NCI-H2227 (cell line): ENCODE measurements around the gene SHC3.

ENCODE experiments used
- DNase-seq: peaks from one replicate; lab custom pipeline; 2025; ENCODE audit not compliant: unreplicated experiment; lab: John Stamatoyannopoulos, UW

SHC3 gene

DNA sequence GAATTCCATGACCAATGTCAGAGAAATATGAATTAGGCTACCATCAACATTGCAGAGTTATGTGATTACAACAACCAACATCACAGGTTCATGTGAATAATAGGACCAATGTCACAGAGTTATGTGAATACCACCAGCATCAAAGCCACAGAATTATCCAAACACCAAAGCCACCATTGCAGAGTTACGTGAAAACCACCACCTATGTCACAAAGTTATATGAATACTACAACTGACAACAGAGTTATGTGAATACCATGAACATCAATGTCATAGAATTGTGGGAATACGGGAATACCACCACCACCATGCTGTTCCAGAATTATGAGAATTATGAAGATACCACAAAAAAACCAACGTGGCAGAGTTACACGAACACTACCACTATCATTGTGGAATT lies 64.8 kb downstream of the SHC3 start:
- no peak for DNase-seq

DNA sequence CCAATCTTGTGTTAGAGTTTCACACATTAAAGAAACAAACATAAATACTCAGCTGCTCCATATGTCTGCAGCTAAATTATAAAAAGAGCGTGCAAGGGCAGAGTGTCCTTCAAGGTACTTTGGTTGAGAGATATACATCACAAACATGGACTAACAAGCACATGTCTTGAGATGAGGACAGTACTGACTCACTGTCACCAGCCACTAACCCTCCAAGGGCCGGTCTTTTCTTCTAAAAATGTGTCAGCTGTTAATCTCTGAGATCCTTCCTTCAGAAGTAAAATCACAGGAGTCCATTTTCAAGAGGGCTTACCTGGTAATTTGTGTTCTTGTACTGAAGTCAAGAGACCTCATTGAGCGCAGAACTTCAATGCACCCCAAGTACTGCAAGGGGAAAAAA lies 66.4 kb downstream of the SHC3 start:
- DNase-seq: no peak

DNA sequence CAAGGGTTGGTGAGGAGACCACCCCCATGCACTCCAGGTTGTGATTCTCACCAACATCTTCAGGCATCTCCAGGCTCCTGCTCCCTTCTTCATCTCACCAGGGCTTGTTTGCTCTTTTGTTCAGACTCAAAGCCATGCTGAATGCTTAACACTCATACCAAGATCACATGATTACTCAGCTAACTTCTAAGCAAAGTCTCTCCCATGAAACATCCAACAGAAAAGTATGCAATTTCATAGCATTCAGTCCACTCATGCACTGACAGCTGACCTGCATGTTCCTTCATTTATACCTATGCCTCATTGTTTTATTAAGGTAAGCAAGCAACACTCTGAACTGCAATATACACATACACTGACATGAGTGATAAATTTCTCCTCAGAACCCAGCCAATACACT lies 69.0 kb downstream of the SHC3 start:
- DNase-seq: no peak

DNA sequence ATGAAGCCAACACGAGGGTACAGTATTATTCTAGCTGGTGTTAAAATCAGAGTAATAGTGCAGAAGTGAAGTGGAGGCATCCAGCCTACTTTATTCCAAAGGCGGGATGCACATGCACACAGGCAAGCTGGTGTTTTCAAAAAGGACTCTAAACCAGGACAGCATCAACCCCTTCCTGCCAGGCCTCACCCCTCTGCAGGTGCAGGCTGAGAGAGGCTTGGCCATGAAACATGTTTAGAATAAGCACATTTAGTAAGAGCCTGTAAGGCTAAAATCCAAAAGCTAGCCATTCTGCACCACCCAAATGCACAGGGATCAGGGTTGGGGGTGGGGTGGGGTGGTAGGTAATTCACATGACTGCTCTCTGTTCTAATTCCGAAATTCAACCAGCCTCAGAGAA lies 71.2 kb downstream of the SHC3 start:
- no peak for DNase-seq

DNA sequence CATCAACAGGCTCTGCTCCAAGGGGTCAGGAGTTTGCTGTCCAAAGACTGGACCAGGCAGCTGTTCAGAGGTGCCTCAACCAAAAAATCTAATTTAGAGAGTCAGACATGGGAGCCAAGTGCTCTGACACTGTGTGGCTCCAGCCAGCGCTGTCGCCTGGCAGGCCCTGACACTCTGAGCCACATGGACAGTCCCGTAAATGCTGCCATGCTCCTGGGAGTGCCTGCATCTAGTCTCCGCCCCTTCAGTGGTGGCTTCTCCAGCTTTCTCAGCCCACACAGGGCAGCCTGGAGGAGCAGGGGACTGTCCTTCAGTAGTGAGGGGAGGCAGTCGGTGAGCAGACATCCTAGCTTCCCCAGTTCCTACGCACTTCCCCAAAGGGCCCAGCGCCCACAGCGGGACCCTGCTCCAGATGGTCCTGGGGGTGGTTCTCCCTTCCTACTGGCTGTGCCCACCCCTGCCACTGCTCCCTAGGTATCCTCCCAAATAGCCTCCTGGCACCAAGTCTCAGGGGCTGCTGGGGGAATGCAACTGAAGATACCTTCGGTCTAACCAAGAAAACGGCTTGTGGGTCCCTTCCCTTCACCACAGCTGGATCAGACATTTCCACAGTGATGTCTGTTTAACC lies 72.3 kb downstream of the SHC3 start:
- DNase-seq: no peak

DNA sequence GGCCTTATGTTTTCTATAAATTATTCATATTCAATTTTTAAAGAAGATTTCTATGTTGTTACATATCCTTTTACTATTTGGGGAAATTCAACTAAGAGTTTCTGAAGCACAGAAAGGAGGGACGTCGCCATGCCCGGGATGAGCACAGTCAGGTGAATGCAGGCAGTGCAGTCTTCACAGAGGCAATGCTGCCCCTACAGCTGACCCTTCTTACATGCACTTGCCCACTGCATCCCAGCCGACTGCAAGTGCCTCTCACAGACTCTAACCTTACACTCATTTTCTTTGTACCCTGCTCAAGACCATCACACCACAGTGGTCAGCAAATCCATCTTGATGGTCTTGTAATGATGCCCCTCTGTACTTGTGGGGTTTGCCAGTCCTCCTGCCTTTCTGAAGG lies 73.8 kb downstream of the SHC3 start:
- DNase-seq: no peak

DNA sequence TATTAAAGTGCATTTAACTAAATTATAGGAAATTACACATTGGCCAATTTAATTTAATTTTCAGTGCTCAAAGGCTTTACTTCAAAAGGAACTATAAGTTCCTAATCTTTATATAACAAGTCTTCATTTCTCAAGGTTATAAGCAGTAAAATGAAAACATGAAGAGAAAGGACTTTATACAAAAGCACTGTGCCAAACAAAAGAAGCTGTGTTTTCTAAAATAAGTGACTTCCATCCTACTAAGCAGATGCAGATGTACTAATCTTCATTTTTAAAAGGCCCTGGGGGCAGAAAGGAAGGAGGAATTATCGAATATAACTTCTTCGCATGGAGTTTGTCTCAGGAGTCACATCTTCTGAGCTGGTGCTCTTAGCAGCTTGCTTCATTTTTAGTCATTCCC lies 81.4 kb downstream of the SHC3 start:
- no peak for DNase-seq

DNA sequence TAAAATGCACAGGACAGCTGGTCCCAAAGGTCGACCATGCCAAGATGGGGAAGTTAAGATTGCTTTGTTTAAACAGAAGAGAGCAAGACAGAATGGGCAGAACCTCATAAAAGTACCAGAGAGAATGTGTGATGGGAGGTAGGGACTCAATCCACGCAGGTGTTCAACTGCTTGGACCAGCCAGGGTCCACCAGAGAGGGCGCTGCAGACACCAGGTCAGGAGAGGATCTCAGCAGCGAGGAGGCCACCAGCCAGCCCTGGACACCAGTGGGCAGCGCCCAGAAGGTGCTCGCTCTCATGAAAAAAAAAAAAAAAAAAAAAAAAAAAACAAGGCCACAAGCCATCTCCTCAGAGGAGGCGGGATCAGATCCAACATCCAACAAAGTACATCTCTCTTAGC lies 81.8 kb downstream of the SHC3 start:
- DNase-seq: no peak

DNA sequence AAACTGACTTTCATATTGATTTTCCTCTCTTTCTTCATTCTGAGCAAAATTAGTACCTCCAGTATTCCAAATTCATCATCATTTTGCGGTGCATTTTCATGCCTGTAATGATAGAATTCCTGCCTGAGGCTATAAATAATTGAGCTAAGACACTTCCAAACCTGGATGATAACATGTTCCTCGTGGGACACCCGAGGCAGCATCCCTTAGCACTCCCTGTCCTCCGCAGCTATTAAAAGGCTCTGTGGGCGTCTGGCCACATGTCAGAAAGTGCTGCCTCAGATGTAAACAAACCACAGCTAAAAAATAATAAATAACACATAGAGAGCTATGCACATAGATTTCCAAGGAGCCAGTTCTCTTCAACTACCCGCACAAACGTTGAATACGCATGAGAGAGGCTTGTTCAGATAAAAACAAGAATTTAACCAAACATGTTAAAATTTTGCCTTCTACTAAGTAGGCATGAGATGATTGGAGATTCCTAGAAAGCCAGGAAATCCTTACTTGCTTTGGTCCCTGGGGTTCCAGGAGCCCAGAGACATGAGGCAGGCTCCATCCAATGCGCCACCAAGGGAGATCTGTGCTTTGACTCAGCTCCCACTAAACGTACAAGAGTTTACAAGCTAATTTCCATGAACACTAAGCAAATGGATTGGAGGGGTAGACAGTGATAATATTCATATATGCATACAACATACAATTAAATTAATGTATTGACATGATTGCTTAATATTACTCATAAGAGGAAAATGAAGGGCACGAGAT lies 82.7 kb downstream of the SHC3 start:
- no peak for DNase-seq

DNA sequence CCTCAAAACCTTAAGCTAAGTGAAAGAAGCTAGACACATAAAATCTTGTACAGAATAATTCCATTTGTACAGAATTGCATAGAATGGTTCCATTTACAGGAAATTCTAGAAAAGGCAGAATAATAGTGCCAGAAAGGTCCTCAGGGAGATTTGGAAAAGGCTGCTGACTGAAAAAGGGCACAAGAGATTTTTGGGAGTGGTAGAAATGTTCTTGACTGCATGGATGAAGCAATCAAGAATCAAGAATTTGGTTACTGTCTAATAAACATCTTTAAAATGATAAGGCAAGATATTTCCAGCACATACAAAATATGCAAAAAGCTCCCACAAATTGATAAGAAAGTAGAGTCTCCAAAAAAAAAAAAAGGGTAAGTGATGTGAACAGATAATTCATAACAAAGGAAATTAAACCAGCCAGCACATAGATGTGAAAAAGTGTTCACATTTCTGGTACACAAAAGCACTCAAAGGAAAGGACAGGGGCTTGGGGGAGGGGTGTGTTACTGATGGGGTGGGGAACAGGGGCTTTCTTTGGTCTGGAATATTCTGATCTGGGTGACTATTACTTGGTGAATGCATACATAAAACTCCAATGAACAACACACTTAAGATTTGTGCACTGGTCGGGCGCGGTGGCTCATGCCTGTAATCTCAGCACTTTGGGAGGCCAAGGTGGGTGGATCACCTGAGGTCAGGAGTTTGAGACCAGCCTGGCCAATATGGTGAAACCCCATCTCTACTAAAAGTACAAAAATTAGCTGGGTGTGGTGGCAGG lies 85.2 kb downstream of the SHC3 start:
- DNase-seq: no peak

DNA sequence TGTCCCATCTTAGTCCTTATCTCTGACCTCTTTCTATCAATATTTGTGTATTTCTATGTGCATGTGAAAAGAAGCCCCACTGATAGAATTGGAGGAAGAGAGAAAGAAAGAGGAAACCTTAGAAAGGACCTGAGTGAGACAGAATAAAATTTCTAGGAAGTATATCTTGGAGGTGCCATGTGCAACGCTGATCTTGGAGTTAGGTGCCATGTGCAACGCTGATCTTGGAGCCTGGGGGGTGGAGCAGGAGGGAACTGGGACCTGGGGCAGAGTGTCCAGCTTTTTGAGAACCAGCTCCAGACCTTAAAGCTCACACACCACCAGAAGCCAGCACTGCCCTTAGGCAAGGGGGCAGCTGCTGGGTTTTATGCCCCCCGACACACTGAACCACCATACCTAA lies 89.4 kb downstream of the SHC3 start:
- no peak for DNase-seq

DNA sequence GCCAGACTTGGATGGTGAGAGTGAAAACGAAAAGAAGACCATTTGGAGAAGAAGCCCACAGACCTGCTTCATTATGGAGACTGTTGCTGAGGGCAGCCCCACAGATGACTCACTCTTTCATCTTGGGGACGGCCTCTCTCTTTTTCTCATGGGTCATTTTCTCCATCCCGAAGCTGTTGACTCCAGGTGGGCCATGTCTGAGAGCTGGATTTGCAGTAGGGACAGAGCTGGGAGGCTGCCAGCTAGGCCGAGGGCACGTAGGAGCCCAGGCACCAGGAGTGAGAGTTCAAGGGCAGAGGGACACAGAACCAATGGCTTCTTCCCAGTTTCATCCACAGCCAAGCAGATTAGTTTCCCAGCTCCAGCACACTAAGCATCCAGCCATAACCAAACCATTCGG lies 95.0 kb downstream of the SHC3 start:
- DNase-seq: no peak

DNA sequence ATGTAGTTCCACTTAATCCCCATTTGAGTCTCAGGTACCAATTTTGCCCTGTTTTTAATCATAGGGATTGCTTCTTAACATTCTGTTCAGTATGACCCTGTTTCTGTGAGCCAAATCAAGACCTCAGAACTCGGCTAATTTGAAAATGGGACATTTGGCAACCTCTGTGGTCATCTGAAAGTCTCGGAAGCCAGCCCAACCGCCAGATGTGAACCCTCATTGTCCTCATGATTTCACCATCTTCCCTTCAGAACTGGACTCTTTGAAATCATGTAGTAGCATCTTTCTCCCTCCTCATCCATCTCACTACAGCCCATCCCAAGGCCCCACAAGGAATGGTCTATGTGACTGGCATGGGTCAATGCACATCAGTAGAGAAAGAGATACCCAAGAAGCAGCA lies 98.4 kb downstream of the SHC3 start:
- no peak for DNase-seq

DNA sequence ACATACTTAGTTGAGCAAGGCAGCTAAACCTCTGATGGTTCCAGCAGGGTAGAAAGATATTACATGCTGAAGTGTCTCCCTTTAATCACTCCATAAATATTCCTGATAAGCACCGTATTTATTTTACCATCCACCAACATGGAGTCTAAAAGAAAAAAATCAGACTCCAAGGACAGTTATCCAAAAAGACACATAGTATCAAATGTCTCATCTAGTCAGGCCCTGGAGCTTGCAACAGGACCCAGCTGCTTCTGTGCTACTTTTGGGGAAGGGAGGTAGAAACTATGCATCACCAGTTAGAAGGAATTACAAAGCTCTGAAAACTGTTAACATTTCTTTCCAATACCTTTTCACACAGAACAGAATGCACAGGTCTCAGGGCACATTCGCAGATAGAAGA lies 99.2 kb downstream of the SHC3 start:
- DNase-seq: no peak

DNA sequence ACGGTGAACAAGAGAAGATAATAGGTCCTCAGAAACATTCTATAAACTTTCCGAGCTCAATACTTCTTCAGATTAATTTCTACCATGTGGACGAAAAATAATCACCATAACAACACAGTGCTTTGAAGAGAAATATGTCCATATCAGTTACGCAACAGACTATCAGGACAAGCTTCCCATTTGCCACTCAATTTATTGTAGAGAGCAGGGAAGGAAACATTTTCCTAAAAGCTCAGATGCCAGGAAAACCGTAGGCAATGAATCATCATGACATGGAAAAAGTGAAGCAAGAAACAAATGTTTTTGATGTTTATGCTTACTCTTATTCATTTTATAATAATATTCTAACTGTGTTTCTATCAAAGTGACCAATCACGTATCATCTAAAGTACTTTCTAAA lies 99.8 kb downstream of the SHC3 start:
- no peak for DNase-seq

DNA sequence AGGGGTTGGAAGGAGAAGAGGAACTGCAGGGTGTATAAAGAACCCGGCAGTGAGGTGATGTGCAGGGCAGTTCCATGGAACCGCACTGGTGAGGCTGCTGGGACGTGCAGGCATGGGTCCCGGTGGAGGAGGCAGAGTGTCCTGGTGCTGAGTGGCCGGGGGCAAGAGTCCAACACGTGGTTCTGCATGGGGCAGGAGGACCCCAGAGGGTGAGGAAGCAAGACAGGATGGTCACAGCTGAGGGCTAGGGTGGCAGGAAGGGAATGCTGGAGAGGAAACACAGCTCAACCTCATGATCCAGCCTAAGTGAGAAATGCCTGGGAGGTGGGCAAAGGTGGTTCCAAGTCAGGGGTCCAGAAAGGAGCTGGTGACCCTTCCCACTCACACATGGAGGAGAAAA lies 100.2 kb downstream of the SHC3 start:
- DNase-seq: no peak

DNA sequence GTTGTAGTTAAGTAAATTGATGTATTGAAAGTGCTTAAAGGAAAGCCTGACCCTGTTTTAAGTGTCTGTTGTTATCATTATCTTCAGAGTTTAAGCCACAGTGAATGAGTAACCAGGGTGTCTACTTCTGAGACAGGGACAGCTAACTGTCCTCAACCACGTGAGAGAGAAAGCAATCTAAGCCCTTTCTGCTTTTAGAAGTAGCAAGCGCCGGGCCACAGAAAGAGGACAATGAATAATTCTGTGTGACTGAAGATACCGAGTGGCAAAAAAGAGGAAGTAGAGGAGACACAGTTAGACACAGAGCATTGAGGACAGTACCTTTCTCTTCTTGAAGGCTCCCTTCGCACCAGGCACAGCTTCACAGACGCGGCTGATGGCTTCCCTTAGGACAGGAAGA lies 101.1 kb downstream of the SHC3 start:
- DNase-seq: no peak

DNA sequence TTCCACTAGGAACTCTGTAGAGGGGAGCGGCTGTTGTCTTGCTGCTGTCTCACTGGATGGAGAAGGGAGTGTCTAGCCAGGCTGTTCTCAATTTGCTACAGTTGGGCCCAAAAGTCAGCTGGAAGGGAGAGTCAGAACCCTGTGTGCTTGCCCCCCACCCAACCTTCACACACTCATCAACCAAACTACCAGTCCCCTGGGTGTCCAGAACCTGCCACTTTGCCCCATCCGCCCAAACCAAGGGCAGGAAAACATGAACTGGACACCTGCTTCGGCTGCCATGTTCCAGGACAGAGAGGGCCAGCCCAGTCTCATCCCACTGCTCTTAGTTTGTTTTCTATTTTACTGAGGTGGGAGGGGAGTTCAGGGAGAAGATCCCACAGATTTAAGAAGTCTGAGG lies 105.2 kb downstream of the SHC3 start:
- no peak for DNase-seq

DNA sequence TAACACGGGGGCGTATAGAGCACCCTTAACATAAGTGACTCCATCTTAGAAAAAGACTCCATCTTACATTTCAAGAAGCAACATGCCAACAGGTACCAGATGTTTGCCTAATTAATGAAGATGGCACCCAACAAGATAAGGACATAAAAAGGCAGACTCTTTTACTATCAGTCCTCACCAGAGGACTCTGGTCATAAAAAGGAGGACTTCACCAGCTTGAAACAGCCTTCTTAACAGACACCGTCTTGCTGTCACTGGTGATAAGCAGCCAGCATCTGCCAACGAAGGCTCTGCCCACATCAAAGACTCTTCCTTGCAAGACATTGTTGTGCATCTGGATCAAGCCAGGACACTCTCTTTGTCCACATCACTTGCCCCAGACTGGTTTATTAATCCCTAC lies 107.0 kb downstream of the SHC3 start:
- no peak for DNase-seq

DNA sequence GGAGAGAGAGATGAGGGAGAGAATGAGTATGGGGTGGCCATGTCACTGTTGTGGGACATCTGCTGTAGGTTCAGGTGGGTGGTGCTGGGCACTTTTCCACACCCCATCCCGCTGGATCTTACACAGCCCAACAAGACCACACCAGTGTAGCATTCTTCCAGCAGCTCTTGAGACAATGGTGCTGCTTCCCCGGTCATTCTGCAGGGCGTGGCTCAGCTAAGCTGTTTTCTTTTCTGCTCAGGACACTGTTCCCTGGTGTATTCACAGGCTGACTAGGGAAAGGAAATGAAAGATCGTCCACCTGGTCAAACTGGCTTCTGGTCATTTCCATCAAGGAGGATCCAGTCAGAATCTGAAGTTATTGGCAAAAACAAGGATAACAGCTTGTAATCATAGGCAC lies 111.8 kb downstream of the SHC3 start:
- DNase-seq: no peak

DNA sequence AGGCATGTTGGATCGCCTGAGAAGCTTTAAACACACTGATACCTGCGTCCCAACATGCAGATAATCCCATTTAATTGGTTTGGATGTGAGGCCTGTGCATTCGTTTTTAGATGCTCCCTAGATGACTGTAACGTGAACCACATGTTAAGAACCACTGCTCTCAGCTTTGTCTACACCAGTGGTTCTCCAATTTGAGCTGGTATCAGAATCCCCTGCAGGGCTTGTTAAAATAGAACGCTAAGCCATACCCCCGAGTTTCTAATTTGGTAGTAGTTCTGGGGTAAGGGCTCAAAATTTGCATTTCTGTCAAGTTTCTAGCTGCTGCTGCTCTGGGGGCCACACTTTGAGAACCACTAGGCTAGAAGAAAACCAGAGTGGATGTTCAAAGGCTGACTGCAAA lies 112.7 kb downstream of the SHC3 start:
- no peak for DNase-seq

DNA sequence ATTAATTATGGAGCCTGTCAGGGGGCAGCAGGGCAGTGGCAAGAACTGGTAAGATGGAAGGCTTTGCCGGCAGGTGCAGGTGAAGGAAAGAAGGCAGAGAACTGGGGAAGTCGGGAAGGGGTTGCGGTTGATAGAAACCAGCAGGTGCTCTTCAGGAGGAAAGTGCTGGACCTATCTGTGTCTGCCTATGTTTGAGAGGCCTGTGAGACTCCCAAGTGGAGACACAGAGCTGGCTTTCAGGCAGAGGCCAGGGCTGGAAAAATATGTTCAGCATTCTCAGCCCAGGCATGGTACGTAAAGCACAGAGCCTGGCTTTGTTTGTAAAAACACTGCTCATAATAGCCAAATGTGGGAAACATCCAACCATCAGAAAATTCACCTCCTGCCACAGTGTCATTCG lies 117.8 kb downstream of the SHC3 start:
- no peak for DNase-seq
